AG04450 (cell line): ENCODE results near the gene CADM2. TPM values are rescaled to one million over a fixed set of nuclear protein-coding genes. Genes with fewer than 3 reads are reported as not detected.

ENCODE experiments used
- CTCF ChIA-PET: fragments of 300-600, 350-600 bp; formaldehyde crosslinking; extraction: SDS; loops from one replicate; lab custom pipeline; 2022; ENCODE audit warnings: antibody characterized with exemption, inconsistent platforms; lab: Charles Lee
- POLR2A ChIA-PET: fragments of 350-600 bp; formaldehyde crosslinking; extraction: SDS; loops from one replicate; lab custom pipeline; 2021; ENCODE audit warnings: antibody characterized with exemption, inconsistent platforms; lab: Yijun Ruan, JAX
- DNase-seq: peaks from one replicate; pipeline ENCODE4 v3.0.0-alpha.2; 2011; ENCODE audit warnings: low read depth, low spot score
- H3K27ac ChIP-seq: one replicate; pipeline ENCODE4 v1.5.1; 2012; ENCODE audit warnings: low read depth, low read length, control low read depth
- H3K27me3 ChIP-seq: one replicate; pipeline ENCODE4 v1.6.0; 2012; ENCODE audit warnings: low read length; ENCODE audit not compliant: control insufficient read depth, insufficient read depth
- H3K4me3 ChIP-seq: 2 replicates; pipeline ENCODE4 v1.5.1; 2011; ENCODE audit warnings: mild to moderate bottlenecking, low read depth, low read length, control low read depth
- H3K9me3 ChIP-seq: 2 replicates; pipeline ENCODE4 v1.5.1; 2012; ENCODE audit warnings: low read length; ENCODE audit not compliant: control insufficient read depth, insufficient read depth
- CTCF ChIP-seq: IDR thresholded peaks from 2 replicates; pipeline ENCODE4 v1.5.1; 2011; ENCODE audit warnings: low read depth, low read length, control low read depth, inconsistent platforms
- polyA plus RNA-seq: library from polyadenylated mRNA; depleted of rRNA; stranded (reverse); fragments of >200 nt; gene quantifications from 2 replicates; pipeline ENCODE4 v1.2.3, GENCODE V29; 2011

Gene CADM2
- polyA plus RNA-seq, 1 experiment = not detected

GRCh38 chr3:85054579-85054978 is 95.8 kb downstream of the CADM2 start:
- CTCF ChIA-PET = no interaction called here
- no peak for TF ChIP-seq CTCF
- POLR2A ChIA-PET = no interaction called here
- H3K4me3 ChIP-seq = no peak overlapping the region
- DNase-seq = no peak
- no peaks in the 10 kb centered on the region for H3K9me3 ChIP-seq
- no peak overlapping the region for H3K27ac ChIP-seq
- no peaks in the 10 kb centered on the region for H3K27me3 ChIP-seq

GRCh38 chr3:85068911-85069310 is 110.1 kb downstream of the CADM2 start:
- H3K9me3 ChIP-seq = no peaks in the 10 kb centered on the region
- H3K4me3 ChIP-seq = no peak overlapping the region
- no peak for DNase-seq
- ChIA-PET CTCF (no interaction called here), POLR2A (no interaction called here)
- no peaks in the 10 kb centered on the region for H3K27me3 ChIP-seq
- no peak overlapping the region for H3K27ac ChIP-seq
- TF ChIP-seq CTCF = no peak

- CTCF ChIA-PET = no interaction called here
- H3K27me3 ChIP-seq = no peaks in the 10 kb centered on the region
- H3K4me3 ChIP-seq = no peak overlapping the region
- no peak overlapping the region for H3K27ac ChIP-seq
- DNase-seq = no peak
- no peaks in the 10 kb centered on the region for H3K9me3 ChIP-seq
- POLR2A ChIA-PET = no interaction called here
- no peak for TF ChIP-seq CTCF
Observed at GRCh38 chr3:85074003-85074402, 115.2 kb downstream of the CADM2 start.

GRCh38 chr3:85075663-85076062 is 116.9 kb downstream of the CADM2 start:
- no peak for DNase-seq
- POLR2A ChIA-PET = no interaction called here
- CTCF ChIA-PET = no interaction called here

GRCh38 chr3:85077018-85077417 is 118.2 kb downstream of the CADM2 start:
- no peak overlapping the region for H3K4me3 ChIP-seq
- ChIA-PET POLR2A (no interaction called here), CTCF (no interaction called here)
- TF ChIP-seq CTCF = no peak
- no peaks in the 10 kb centered on the region for H3K9me3 ChIP-seq
- no peaks in the 10 kb centered on the region for H3K27me3 ChIP-seq
- no peak overlapping the region for H3K27ac ChIP-seq
- DNase-seq = no peak

More at GRCh38 chr3:85075663-85076062, 116.9 kb downstream of the CADM2 start:
- Histone ChIP-seq H3K4me3 (no peak overlapping the region), H3K27ac (no peak overlapping the region), H3K27me3 (no peaks in the 10 kb centered on the region), H3K9me3 (no peaks in the 10 kb centered on the region)
- no peak for TF ChIP-seq CTCF
